B cell (primary cell): Measurements from ENCODE around the gene BARX1.

Source experiments
- CTCF ChIP-seq: fragments of 200-600 bp; IDR thresholded peaks from one replicate; pipeline ENCODE4 v1.8.0; 2022; ENCODE audit warnings: antibody characterized with exemption, mild to moderate bottlenecking
- EZH2 ChIP-seq: IDR thresholded peaks from 2 replicates; pipeline ENCODE4 v1.6.1; 2012; ENCODE audit warnings: borderline replicate concordance, low read depth, mild to moderate bottlenecking, moderate library complexity, low read length; ENCODE audit not compliant: insufficient read depth, poor library complexity, severe bottlenecking

- no peak for TF ChIP-seq CTCF
- TF ChIP-seq EZH2: peak; percentile 88
These were observed at the start of gene BARX1 for GRCh38 chr9:93955111-93955980.
